ENCODE measurements around the gene RPS6KL1.

Gene RPS6KL1

DNA sequence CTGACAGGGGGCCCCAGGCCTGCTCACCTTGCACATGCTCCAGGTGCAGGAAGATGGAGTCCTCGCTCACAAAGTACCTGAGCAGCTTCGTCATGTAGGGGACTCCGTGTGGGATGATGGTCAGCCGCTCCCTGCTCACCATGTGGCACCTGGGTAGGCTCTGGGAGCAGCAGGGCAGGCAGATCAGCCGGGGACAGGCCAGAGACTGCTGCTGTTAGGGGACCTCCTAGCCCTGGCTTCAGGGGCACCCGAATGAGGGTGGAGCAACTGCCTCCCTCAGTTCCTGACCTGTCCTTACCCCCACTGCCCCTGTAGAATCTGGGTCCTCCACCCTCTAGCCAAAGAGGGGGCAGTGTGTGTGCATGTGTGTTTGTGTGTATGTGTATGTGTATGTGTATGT is 11.8 kb downstream of the RPS6KL1 start:
- DNase-seq = no peak

DNA sequence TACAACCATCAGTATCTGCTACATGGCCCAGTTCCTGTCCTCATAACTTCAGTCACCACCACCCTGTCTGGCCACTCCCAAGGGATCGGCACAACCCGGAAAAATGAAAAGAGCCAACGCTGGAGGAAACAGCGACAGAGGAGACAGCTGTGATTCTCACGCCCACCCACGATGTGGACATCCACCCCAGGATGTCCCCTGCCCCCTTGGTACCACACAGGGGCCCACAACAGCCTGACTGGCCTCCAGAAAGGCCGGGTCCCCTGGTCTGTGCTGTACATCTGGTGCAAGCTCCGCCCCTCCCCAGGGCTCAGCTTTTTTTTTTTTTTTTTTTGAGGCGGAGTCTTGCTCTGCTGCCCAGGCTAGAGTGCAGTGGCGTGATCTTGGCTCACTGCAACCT is 12.5 kb downstream of the RPS6KL1 start:
- no peak for DNase-seq

DNA sequence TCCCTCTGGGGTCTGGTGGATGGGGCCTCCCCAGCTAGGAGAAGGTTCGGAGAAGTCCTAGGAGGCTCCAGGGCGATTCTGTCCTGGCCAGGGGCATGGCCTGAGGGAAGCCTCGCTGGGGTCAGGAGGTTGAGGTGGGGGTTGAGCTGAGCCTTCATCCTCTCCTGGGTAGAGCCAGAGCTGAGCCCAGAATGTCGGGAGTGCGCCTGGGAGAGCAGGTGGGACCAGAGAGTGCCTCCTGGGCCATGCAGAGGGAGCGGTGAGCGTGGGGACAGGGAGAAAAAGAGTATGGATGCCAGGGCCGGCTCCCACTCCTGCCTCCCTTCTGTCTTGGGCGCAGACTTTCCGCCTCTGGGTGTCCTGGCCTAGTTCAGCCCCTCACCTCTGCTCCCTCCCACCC is 13.1 kb downstream of the RPS6KL1 start:
- DNase-seq = no peak

DNA sequence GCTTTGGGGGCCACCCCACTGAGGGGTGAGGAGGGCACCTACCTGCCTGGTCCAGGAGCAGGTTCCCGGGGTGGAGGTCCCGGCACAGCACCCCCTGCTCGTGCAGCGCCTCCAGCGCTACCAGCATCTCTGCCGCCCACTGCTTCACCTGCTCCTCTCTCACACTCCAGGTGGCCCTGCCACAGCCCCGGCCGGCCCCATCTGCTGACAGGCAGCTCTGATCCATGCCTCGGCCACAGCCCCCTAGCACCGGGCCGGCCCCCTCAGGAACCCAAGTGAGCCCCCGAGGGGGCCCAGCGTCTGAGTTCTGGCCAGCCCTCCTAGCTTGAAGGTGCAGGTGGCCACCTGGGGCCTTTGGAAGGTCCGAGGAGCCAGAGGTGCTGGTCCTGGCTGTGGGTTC is 13.6 kb downstream of the RPS6KL1 start:
- DNase-seq = no peak

DNA sequence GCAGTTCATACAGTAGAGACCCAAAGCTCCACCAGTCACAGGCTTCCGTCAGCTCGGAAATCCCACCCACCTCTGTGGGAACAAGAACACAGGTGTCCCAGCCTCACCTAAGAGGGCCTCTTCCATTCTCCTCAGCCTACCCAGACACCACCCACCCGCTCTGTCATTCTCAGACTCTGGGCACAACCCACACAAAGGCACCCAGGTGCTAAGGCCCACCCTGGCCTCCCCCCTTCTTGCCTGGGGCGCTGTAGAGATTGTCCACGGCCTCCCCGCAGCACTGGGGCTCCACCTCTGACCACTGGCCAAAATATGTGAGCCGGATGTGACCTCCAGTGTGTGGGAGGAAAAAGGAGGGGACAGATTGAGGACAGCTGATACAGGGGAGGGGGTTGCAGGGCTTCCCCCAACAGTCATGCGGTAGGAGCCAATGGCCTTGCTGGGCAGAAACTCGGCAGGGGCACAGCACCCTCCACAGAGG is 14.2 kb downstream of the RPS6KL1 start:
- DNase-seq = no peak

DNA sequence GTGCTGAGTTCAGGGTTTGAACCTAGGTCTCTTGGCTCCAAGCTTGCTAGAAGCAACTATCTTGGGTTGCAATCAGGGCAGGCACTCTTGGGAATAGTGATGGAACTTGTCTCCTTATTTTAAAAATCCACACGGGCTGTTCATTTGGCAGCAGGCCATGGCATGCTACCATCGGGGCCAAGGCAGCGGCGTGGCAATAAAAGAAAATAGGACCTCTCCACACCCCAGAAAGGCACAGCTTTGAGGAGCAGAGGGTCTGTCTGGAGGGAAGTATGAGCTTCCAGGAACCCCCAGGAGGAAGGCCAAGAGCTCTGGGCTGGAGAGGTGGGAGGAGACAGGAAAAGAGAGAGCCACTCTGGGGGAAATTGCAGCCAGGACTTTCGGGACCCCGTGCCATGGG is 15.3 kb downstream of the RPS6KL1 start:
- no peak for DNase-seq

DNA sequence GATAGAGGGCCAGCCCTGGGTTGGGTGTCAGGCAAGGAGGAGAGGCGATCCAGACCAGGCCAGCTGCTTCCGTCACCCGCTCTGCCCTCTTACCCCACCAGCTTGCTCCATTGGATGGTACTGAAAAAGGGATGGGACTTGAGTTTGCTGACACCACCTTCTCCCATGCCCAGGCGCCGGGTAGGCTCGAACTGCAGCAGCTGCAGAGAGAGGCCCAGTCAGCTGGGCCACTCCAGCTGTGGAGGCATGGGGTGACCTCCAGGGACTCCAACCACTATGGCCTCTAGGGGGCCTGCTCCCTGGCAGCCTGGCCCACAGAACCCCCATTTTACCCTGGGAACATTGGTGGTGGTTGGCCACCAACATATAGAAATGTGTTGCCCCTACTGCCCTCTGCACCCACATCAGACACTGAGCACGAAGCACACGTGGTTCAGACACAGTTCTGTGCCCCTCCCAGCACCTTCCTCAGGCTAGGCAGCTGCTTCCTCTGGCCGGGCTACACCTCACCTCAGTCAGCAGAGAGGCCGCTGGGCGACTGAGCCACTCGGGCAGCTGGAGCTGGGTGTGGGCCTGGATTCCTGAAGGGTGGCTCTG is 16.0 kb downstream of the RPS6KL1 start:
- DNase-seq = no peak

DNA sequence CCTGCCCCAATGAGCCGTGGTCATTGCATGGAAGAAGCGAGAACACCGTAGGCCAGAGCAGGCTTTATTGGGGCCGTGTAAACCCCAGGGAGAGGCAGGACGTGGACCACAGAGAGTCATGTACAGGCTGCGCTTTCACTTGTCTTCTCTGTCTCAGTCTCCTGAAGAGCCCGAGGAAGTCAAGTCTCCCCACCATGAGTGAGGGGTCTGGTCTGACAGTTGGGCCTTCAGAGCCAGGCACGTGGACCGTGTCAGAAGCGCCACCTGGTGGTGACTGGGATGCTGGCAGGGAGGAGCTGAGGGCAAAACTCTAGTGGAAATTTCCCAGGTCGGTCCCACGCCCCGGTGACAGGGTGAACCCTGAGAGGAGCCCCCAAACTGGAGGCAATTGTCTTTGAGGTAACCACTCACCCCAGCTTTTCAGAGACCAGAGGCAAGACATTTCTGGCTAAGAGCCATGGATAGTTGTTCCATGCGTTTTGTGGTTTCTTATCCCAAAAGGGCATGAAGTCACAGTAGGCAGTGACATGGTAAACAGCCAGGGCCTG is 17.4 kb downstream of the RPS6KL1 start:
- DNase-seq = peak; percentile 16 to 20

DNA sequence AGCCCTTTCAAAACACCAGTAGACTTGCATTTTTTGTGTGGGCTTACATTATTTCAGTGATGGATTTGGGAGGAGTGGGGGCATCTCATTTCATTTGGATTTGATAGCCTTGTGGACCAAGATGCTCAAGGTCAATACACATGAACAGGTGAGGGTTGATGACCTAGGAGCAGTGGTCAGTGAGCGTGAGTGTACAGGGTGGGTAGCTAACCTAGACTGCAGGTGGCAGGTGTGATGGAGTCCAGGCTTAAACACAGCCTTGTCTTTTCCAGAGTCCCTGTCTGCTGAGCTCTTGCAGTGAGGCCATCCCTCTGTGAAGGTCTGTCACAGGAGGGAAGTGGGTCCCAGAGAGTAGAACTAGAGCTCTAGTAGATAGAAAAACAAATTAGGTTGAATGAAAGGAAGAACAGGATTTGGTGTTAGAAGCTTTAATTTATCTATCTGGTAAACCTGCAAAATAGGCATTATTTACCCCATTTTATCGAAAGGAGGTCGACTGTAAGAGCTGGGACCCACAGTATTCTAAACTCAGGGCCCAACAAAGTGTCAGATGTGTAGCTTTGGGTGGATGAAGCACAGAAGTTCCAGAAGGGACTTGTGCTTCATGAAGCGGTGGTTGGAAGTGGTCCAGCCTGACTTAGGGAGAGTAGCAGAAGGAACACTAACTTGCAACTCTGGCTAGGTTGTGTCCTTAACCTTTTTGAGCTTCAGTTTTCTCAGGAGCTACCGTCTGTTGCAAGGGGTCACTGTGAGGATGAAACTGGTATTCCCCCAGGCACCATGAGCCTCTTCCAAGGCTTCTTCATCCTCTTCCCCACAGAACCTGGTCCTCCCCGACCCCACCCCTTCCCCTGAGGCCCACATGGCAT is 18.2 kb downstream of the RPS6KL1 start:
- no peak for DNase-seq

DNA sequence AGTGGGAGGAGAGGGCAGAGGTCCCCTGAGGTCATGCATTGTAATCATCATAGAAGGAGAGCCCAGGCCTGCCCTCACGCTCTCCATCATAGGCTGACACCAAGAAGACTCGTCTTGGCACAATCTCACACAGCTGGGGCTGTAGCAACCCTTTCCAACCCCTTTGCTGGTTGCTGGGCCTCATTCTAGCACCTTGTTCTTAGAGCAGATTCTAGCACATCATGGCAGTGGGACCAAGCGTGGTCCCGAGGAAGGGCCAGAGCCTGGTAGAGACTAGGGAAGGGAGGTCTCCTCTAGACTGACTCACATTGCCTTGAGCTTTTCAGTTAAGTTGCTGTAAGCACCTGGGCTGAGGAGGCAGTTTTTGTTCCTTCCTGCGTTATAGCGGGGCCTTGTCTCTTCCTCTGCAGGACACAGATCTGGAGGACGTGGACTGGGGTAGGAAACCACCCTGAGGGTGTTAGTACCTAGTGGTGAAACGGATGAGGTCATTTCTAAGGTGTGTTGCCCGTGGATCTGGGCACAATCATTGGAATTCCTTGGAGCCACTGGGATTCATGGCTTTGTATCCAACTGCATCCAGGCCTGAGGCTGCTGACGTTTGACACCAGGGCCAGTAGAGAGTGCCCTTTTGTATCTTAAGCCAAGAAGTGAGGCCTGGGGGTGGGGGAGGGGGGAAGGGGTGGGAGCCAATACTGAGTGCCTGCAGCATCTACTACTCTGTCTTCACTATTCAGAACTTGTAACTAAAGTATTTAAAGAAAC is 19.9 kb downstream of the RPS6KL1 start:
- DNase-seq = no peak

DNA sequence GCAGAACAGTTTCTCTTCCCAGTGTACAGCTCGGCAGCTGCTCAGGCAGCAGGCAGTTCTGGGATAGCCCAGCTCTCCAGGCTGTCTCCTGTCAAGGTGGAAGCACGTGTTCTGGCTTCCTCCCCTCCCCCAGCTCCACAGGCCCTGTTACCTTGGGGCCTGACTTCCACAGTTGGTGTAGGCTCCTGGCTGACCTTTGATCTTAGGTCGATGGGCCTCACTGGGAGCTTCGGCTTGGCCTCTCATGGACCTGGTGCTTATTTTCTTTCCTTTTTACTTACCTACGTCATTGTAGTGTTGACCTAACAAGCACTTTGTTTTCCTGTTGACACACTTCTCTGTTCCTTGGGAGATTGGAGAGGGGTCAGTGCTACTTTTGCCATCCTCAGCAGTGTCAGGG is 24.4 kb downstream of the RPS6KL1 start:
- DNase-seq = no peak

DNA sequence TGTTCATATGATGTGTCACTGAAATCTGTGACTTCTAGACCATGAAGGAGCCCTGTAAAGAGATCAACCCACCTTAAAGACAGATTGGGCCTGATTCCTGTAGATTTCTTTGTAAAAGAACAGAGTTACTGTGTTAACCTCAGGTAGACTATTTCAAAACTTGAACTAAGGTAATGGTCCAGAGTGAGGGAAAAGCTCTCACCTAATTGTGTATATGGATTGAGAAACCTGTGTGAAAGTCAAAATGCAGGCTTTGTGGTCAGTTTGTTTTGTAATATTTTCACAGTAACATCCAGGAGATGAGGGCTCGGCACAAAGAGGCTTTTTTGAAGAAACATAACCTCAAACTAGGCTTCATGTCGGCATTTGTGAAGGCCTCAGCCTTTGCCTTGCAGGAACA is 25.0 kb downstream of the RPS6KL1 start:
- DNase-seq = no peak

DNA sequence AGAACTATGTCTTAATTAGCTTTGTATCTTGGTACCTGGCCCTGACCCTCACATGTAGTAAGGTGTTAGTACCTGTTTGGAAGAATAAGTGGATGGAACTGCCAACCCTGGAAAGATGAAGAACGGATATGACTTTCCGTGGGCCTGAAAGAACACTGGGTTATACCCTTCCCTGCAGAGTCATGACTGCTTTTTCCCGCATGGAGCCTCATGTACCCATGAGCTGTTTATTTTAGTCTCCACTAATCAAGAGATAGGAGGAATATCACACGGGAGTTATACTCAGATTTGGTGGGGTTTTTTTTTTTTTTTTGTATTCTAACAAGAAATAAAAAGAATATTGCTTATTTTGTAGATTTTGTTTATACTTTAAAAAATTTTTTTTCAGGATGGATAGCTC is 25.4 kb downstream of the RPS6KL1 start:
- no peak for DNase-seq

DNA sequence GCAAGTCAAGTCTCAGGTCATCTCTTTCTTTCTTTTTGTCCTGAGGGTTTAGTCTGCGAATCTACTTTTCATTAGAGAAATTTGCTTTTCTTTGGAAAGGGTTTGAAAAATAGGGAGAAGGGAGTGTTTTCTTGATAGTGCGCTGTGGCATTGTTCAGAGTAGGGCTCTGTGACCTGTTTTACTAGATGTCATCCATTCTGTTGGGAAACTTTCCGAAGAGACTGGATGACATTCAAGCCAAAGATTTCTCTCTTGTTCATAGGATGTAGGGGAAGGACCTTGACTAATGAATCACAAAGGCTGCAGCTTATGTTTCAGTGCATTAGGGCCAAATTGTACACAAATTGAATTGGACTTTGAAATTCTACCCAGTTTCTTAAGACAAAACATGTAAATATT is 26.7 kb downstream of the RPS6KL1 start:
- no peak for DNase-seq

DNA sequence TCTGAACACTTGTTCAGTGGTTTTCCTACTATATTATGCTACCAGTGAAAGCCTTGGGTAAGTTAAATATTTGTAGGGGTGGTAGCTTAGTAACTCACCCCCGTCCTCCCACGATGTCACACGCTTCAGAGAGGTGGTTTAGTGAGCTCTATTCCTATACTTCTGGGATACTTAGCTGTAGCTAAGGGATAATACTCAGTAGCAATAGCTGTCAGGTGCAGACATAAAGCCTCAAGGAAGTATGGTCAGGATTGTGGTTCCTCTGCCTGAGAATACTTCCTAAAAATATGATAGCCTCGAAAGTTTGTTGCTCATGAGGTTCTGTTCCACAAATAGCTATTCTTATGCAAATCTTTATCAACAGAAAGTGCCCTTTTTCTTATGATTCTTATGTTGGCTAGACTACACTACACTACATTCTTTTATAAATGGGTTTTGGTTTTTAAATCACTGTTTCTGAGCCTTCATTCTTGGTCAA is 29.4 kb downstream of the RPS6KL1 start:
- DNase-seq = no peak

DNA sequence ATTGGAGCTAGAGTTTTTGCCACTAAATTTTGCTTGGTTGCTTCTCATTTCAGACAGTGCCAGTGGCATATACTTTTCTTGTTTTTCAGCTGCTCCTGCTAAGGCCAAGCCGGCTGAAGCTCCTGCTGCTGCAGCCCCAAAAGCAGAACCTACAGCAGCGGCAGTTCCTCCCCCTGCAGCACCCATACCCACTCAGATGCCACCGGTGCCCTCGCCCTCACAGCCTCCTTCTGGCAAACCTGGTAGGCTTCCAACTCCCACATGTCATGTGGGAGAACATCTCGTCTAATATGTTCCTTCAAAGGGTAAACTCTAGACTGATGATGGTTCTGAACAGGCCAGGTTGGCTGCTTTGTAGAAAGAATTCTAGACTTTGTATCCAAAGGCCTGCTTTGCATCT is 30.3 kb downstream of the RPS6KL1 start:
- DNase-seq = no peak

DNA sequence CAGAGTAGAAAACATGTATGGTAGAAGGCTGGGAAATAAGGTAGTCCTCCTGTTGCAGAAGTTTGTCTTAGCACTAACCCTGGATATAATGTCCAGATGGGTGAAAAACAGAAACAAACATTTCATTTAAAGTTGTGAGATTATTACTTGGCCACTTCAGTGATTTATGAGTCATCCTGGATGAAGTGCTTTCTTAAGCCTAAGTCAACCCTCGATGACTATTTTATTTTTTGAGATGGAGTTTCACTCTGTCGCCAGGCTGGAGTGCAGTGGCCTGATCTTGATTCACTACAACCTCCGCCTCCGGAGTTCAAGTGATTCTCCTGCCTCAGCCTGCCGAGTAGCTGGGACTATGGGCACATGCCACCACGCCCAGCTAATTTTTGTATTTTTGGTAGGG is 31.2 kb downstream of the RPS6KL1 start:
- no peak for DNase-seq

DNA sequence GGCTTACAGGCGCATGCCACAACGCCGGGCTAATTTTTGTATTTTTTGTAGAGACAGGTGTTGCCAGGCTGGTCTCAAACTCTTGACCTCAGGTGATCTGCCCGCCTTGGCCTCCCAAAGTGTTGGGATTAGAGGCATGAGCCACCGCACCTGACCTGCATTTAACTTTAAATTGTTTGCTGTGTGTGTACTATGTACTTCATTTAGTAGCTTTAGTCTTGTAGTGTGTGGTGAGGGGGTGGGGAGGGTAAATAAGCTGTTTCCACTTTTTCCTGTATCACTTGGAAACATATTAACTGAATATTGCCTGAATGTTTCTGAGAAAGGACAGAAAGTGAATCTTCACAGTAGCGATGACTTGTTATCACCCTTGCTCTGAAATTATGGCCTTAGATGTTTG is 32.8 kb downstream of the RPS6KL1 start:
- no peak for DNase-seq

DNA sequence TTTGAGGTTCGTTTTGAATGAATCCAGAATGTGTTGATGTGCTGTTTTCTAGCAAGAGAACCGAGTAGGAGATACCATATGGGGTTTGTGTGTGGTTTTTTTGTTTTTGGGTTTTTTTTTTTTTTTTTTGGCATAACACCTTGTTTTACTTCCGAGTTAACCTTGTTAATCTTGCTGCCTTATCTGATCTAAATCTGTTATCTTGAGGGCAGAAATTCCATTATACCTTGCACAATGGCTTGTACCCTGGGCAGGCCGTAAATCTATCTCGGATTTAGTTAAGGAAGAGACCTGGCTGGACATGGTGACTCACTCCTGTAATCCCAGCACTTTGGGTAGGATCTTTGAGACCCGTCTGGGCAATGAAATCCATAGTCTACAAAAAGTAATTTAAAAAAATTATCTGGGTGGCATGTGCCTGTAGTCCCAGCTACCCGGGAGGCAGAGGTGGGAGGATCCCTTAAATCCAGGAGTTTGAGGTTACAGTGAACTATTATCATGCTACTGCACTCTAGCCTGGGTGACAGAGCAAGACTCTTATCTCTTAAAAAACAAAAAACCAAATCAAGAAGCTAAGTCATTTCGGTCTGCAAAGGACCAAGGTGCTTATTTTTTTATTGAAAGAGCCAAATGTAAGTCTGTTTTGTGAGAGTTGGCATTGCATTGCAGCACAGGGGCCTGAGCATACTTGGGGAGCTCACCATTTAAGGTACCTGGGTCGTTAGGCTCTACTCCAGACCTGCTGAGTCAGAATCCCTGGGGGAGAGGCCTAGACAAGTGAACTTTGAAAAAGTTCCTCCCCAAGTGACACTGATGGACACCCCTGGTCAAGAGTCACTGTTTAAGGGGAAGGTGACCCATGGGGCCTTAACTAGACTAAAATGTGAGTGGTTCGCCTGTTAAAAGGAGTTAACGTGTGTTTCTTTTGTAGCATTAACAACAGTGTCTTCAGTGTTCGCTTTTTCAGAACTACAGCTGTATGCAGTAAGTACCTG is 34.6 kb downstream of the RPS6KL1 start:
- DNase-seq = no peak

DNA sequence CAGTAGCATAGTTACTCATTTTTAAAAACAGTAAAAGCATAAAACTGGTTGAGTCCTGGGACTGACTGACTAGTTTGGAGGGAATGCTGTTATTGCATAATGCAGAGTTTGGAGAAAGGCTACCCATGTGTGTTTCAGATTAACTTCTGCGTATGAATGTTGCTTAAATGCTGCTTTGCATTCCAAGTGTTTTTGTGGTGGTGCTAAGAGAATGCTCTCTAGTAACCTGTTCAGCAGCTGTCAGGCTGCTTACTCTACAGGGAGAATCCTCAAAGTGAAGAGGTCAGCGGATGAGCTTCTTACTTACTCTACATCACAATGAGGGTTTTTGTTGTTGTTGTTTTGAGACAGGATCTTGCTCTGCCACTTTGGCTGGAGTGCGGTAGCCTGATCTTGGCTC is 37.1 kb downstream of the RPS6KL1 start:
- DNase-seq = no peak

DNA sequence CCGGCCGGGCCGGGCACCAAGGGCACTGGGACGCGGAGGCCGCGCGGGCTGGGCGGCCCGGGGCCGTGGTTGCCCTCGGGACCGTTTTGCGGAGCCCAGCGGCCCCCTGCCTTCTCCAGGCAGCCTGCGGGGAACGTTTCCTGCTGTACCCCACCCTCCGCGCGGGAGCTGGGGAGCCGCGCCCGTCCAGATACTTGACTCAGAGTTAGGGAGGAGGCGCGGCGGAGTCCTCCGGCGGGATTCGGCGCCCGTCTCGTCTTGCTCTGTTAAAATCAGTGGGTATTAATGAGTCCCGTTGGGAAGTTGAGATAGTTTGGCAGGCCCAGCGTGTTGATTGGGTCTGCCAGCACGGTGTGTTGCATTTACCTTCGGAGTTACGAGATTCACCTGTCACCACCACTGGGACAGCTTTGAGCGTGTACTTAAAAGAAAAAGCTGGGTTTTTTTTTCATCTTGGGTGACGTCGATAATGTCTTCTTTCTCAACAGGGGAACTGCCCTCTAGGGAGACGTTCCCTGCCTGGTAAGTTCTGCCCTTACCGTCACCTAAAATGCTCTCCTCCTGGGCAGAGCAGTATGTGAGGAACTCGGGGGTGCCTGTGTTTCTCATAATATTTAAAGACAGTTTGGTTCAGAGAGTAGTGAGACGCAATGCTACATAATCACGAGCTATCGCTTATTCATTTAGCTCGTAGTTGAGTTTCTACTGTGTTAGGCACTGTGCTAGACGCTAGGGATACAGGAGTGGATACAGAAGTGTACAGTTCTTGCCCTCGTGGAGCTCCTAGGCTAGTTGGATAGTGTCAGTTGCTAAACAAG is 40.7 kb downstream of the RPS6KL1 start:
- DNase-seq = peak; percentile 35 to 51
